ENCODE results near the gene TPH2. TPM values are rescaled to one million over a fixed set of nuclear protein-coding genes. Genes with fewer than 3 reads are reported as not detected.

The TPH2 gene
- total RNA-seq, 2 donors from 2014 or later, result not detected

DNA sequence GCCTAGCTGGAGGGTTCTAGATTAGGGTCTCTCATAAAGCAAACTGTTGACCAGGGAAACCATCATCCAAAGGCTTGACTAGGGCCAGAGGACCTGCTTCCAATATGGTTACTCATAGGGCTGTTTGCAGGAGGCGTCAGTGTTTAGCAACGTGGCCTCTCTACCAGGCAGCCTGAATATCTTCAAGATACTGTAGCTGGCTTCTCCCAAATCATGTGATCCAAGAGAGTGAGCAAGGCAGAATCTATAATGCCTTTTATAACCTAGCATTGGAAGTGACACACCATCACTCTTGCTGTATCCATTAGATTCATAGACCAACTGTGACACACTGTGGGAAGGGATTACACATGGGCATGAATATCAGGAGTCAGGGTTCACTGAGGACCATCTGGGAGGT, 17.3 kb downstream of the TPH2 start:
- DNase-seq, result no peak
- ATAC-seq, result no peak
- intact Hi-C loops (cut with DNase I), result no loop called here

DNA sequence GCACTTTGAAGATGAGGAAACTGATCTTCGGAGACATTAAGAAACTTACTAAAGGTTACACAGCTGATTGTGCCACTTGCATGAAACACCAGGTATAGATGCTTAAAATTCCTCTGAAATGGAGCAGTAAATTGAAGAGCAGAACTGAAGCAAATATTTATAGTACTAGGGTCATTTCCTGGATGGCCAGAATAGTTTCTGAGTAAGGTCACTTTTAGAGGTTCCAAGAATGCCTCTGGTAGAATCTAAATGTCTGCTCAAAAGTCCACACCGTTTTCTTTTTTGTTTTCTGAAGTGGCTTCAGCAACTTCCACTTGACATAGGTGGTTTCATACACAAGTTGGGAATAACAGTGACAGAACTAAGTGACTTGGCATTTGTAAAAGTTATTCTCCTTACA, 19.4 kb downstream of the TPH2 start:
- ATAC-seq (no peak), DNase-seq (no peak)
- intact Hi-C loops (cut with DNase I), result no loop called here

DNA sequence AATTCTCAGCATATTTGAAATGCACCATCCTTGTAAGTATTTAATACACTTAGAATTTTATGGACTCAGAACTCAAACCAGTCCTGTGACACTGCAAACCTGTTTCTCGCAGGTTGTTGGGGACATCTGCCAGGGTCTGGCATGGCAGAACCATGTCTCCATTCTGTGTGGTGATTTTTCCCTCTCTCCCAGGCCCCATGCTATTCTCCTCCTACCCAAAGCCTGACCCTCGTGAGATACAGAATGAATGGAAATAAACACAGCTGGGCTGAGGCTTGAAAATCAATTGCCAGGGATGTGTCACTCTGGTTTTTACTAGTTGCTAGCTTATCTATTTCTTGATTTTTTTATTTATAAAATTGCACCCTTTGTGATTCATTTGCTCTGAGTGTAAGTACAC, 19.8 kb downstream of the TPH2 start:
- DNase-seq, result no peak
- intact Hi-C loops (cut with DNase I), result no loop called here

DNA sequence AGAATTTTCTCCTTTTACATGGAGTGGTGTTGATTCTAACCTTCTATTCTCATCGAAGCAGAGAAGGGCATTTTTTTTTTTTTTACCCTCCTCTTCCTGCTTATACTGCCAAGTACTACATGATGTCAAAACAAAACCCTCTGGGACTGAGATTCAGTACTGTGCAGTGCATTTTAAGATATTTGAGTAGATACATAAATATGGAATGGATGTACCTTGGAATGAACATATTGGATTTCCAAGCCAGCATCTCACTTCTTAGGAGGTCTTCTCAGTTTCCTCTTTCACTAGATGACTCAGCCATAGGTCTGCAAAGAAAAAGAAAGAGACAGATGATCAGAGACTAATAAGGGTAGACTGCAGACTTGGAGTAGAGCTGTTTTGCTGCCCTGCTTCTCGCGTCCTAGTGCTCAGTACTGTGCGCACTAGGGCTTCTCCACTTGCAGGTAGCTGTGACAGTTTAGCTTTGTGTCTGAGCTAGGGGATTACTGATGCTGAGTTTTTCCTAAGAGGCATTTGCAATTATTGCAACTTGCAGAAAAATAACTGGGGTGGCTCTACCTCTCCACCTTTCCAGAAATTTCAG, 20.4 kb downstream of the TPH2 start:
- intact Hi-C loops (cut with DNase I), result no loop called here
- ATAC-seq (no peak), DNase-seq (no peak)

More for the DNA sequence above, 19.8 kb downstream of the TPH2 start:
- no peak for ATAC-seq

DNA sequence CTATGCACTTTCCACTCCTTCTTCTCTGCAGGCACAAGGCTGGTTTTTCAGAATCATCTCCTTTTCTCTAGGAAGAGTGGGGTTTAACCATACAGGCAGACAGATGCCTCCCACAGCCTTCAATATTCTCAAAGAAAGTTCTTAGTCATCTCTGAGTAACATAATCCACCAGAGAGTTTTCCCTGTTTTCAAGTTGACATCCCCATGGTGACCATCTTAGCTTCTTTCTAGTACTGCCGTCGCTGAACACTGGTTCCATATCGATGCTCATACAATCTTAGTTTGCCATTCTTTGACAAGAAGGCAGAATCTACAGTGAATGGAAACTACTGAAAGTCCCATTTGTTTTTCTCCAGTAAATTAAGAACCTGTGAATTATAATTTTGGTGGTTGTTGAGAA, 28.6 kb downstream of the TPH2 start:
- intact Hi-C loops (cut with DNase I), result no loop called here
- DNase-seq (no peak), ATAC-seq (no peak)

DNA sequence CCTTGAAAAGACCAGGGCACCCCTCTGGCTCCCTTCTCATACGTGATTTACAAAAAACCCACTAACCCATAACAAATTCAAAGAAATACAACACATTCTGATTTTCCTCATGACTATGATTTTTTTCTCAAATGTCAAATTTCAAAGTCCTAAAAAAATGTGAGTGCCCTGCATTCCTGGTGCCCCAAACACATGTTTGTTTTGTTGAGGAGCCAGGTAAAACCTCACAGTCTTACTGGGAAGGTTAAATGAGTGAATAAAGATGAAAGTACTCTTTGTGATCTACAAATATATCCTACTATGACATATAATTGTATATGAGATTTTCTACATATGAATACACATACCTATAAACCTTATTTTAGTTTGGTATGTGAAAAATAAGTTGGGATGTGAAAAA, 30.7 kb downstream of the TPH2 start:
- intact Hi-C loops (cut with DNase I), result no loop called here
- no peak for ATAC-seq
- DNase-seq, result no peak

DNA sequence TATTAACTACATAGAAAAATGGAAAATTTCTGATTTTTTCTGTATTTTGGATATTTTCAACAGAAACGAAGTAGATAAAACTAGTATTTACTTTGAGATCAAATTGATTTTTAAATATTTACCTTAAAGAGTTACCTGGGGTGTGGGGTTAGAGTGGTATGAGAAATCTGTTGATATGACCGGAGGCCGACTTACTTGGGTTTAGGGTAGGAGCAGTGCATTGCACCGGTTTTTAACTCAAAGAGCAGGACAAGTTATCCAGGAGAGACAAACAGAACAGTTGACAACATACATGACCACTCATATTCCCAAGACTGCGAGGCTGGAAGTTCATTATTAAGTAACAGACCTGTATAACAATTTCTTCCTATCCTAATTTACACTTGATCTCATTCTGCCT, 31.4 kb downstream of the TPH2 start:
- no peak for ATAC-seq
- intact Hi-C loops (cut with DNase I), result no loop called here
- no peak for DNase-seq

DNA sequence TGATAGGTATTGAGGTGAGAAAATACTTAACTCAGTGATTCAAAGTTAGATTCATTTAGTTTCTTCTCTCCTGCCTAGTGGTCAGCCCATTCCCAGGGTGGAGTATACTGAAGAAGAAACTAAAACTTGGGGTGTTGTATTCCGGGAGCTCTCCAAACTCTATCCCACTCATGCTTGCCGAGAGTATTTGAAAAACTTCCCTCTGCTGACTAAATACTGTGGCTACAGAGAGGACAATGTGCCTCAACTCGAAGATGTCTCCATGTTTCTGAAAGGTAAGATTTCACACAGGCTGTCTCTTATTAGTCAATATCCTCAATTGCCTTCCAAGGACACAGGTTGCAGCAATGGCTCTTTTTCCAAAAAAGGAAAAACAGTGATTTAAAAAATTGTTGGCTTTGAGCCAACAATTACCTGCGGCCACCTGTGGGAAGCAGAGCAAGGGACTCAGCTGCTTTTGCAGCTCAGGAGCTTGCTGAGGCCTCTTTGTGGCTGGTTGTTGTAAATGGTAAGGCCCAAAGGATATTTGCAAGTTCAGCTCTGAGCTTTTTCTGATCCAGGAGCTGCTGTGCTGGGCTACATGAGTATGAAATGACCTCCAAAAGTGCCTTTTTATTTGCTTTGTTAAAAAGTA, 33.9 kb downstream of the TPH2 start:
- no peak for ATAC-seq
- intact Hi-C loops (cut with DNase I), result no loop called here
- DNase-seq, result no peak

DNA sequence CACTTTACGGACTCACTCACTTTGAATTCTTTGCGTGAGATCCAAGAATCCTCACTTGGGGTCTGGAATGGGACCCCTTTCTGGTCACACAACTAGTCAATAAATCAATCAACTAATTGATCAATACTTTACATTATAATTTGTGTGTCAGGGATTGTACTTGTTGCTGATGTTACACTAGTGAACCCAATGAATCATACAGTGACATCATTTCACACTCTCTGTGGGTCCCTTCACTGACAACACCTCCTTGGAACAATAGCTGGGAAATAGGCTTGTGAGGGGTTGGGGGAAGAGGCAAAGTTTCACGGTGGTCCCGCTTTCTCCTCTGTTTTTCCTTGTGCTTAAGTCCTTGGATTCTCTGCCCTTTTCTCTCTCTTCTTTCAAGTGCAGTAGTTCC, 35.0 kb downstream of the TPH2 start:
- ATAC-seq (no peak), DNase-seq (no peak)
- intact Hi-C loops (cut with DNase I), result no loop called here

DNA sequence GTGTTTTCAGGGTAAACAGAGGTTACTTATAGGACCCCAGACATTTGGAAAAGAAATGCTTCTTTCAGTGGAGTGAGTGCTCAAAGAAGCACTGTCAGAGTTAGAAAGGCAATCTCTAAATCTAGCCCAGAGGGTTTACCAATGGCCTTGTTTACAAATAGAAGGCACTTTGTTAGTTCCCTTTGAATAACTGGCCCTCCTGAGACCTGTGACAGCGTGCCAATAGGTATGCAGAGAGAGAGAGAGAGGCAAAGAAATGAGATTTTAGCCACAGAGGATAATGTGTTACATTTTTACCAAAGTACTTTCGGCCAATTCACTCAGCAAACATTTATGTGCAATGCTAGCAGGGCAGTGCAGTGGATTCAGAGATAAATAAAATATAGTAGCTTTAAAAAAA, 41.9 kb downstream of the TPH2 start:
- DNase-seq (no peak), ATAC-seq (no peak)
- intact Hi-C loops (cut with DNase I), result no loop called here

DNA sequence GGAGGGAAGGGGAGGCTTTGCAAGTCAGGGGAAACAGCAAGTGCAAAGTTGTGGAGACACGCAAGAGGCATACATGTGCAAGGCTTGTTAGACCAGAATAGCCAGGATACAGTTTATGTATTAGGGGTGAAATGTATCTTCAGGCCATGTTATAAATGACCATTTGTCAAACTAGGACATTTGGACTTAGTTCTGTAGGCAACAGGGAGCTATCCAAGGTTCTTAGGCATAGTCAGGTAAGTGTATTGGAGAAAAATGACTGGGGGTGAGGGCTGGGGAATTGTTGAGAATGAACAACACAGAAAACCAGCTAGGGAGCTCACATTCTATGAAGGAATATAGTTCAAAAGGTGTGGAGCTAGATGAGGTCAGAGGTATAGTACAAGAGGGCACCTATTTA, 42.5 kb downstream of the TPH2 start:
- ATAC-seq (no peak), DNase-seq (no peak)
- intact Hi-C loops (cut with DNase I), result no loop called here

DNA sequence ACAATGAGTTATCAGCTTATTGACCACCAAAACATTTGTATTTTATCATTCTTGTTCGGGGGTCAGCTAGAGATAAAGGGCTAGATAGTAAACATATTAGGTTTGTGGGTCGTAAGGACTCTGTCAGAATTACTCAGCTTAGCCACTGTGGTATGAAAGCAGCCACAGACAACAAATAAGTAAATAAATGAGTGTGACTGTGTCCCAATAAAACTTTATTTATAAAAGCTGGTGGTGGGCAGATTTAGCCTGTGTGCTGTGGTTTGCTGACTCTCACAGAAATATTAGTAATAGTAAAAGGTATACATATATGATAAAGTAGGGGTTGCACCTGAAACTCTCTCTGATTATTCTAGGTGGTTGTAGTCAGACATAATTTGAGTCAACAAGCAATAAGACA, 56.1 kb downstream of the TPH2 start:
- DNase-seq (no peak), ATAC-seq (no peak)
- intact Hi-C loops (cut with DNase I), result no loop called here

DNA sequence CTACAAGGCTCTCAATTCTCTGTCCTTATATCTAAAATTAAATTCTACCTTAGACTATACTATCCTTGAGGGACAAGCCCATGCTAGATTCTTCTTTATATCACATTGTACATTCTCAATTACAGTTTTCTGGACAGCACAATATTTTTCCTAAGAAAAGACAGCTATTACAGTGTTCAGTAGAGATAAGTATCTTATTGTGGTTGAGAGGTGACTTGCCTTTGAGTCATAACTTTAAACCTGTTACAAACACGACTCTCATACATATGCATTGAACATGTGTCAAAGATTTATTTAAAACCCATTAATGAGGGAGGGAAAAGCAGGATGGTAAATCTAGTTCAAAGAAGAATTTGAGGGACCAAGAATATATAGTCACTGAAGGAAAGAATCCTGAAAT, 61.1 kb downstream of the TPH2 start:
- DNase-seq (no peak), ATAC-seq (no peak)
- intact Hi-C loops (cut with DNase I), result no loop called here

DNA sequence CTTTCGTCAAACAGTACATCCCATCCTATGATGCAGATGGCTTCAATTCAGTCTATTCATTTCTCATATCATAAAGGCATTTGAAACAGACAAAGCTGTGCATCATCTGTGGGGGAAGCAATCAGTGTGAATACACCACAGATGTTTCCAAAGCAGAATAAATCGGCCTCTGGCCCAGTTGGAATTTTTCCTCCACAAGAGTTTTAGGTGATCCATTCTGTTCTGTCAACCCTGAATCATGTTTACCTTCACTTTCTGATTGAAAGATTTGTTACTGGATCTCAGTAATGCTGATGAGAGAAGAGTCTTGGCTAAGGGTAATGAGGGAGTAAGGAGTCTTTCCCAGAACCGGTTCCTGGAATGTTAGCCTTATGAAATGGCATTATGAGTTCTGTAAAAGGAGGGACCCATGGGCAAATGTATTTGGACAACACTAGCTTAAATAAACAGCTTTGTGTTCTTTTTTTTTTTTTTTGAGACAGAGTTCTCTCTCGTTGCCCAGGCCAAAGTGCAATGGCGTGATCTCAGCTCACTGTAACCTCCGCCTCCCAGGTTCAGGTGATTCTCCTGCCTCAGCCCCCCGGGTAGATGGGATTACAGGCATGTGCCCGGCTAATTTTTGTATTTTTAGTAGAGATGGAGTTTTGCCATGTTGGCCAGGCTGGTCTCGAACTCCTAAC, 62.5 kb downstream of the TPH2 start:
- DNase-seq (no peak), ATAC-seq (no peak)
- intact Hi-C loops (cut with DNase I), result no loop called here

DNA sequence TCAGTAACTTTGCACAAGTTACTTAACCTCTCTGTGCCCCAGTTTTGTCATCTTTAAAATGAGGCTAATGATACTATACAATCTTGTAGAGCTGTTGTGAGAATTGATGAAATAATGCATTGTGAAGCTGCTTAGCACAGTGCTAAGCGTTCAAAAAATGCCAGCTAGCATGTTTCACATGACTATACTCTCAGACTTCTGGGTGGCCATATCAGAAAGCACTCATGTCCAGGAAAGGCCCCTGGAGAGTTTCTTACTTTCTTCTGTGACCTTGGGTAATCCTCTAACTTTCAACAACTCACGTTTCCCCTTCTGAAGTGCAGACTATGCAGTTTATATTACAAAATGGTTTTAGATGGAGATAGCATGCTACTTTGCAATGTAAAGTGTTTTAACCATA, 68.1 kb downstream of the TPH2 start:
- ATAC-seq (no peak), DNase-seq (no peak)
- intact Hi-C loops (cut with DNase I), result no loop called here

DNA sequence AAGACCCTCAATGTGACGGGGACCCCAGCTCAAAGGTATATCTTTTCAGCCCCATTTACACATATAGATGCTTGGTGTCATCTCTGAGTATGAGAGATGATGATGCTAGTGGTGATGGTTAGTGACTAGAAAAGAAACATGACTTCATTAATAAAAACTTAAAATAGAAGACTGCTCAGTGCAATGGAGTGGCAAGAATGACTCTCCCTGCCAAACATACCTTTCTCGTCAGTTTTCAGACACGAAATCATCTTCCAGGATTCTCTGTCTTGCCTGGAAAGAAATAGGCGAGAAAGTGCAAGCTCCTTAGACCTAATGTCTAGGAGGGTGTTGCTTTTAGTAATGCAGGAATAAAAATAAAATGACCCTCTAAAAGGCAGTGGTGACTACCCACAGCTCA, 71.7 kb downstream of the TPH2 start:
- intact Hi-C loops (cut with DNase I), result no loop called here
- ATAC-seq (peak in 1 of 2 donors; percentile 78), DNase-seq (no peak)

DNA sequence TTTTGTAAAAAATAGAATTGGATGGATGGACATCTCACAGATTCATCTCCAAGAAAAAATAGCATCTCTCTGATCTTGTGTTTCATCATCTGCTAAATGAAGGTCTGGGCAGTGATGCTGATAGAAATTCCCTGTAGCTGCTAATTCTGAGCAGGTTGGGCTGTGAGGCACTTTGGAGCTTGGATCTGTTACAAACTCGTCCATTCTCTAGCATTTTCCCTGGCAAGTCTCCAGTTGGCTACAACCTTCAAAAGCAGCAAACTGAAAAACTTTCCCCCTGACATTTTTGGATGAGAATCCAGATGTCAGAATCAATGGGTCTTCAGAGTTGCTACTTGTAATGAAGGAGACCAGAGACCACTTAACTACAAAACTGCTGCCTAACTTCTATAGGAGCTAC, 72.7 kb downstream of the TPH2 start:
- intact Hi-C loops (cut with DNase I), result no loop called here
- ATAC-seq (peak in 1 of 2 donors; percentile 46), DNase-seq (no peak)

DNA sequence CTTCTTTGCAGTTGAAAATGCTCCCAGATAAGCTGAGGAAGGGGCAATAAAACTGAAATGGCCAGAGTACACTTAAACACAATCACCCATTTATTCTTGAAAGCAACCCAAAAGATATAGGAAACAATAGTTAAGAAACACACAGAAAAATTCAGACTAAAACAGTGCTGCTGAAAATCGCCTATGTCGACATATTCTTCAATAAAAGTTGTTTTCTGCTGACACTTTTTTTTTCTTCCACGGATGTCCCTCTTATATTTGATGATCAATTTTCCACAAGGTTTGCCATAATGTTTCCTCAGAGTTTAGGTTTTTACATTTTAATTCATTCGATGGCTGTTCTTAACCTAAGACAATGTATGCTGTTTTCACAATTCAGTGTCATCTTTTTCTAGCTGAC, 74.2 kb downstream of the TPH2 start:
- intact Hi-C loops (cut with DNase I), result no loop called here
- no peak for DNase-seq
- no peak for ATAC-seq

DNA sequence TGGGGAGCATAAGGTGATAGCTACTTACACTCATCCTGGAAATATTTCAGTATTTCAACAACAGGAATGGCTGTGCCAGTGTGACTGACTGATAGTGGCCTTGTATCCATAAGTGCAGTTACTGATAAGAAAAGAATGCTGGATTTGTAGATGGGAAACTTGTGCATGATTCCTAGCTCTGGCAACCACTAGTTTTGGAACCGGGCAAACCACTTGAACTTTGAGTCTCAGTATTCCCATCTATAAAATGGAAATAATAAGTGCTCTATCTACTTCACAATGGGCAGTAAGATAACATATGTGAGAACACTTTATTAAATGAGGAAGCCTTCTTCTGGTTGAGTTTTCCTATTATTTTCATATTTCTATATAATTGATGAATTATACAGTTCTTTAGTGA, 77.2 kb downstream of the TPH2 start:
- DNase-seq (no peak), ATAC-seq (no peak)
- intact Hi-C loops (cut with DNase I), result no loop called here

DNA sequence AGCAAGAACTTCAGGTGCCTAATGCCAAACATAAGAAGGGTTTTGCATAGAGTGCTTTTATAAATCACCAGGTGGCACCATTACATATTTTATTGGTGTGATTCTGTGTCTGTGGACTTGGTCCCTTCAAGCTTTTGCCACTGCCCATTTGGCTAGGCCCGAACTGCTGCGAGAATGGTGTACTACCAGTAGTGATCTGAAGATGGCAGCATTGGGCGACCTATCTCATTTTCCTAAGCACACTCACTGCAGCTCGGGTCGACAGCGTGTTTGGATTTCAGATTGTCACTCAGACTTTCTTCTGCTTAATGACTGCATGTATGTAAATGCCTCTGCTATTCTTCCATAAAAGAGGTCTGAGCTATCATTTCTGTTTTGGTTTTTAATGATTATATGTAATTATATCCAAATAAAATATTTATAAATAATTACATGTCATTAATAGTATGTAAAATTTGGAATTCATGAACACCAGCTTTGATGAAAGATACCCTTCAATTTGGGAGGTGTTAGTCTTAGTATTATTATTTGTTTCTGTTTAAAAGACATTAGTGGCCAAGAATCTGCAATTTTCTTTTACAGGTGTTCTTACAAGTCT, 78.5 kb downstream of the TPH2 start:
- peak; percentile 60 for DNase-seq
- intact Hi-C loops (cut with DNase I), result no loop called here
- peak; percentile 71 to 91 for ATAC-seq

DNA sequence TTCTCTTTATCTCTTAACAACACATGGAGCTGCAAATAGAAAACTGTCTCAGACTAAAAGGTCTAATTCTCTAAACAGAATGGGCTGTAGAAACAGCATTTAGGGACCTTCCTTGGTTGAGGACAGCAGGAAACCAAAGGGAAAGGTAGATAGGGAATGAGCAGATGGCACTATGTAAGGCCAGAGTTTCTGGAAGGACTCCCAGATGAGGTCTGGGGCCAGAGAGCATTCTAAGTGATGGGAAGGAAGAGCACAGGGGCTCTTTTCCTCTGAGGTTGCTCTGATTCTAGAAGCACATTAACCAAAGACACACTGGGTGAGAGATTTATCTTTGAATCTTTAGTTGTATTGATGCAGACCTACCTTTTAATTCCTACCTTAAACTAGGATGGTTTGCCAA, 79.4 kb downstream of the TPH2 start:
- intact Hi-C loops (cut with DNase I), result no loop called here
- ATAC-seq, result no peak
- no peak for DNase-seq
